HS-5 (cell line): ENCODE measurements around the gene CCBE1.

Source experiments
- DNase-seq: peaks from one replicate; pipeline ENCODE4 v3.0.0-alpha.2; 2012; ENCODE audit warnings: low read depth

The CCBE1 gene

DNA sequence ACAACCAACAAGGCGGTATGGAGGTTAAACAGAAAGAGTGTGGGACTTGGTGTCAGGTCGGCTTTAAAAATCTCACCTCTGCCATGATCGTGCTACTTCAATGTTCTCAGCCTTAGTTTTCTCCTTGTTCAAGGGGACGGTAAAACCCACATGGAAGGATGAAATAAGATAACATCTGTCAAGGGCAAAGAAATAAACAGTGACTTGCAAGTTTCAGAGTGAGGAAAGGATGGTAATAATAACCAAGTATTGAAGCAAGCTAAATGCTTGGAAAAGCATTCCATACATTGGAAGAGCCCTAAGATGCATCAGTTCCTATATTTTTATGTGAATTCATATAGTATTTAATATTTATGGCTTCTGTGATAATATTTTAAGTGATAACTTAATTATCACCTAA lies 308.4 kb downstream of the CCBE1 start:
- no peak for DNase-seq

DNA sequence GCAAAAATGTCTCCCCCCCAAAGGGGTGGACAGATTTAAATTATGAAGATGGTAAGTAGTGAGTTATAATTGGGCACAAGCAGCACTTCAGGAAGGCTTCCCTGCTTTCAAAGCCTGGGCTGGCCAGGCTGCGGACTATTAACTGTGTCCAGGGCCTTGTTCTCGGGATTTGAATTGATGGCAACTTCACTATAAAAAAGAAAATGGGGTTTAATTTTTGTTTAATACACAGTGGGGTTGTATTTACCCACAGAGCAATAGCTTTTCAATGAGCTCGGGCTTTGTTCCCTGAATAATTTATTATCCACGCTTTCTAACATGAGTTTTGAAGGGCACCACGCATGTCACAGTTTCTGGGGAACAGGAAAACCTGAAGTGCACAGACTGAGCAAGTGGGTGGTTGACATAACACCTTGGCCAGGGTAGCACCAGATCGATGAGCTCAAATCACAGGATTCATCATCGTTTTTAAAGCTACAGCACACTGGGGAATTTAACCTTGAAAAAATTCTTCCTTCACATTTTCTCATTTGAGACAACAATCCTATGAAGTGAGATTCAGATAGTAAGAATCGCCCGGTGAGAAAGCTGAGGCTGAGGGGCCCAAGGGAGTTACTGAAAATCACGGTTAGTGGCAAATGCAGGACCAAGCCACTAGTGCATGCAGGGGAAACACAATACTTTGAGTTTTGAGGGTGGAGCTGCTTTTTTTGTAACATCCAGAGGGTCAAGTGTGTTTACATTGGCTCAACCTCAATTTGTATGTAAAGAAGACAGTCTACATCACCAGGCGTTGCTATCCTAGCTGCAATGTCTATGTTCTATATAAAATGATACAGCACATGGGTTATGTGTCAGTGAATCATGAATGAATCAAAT lies 309.3 kb downstream of the CCBE1 start:
- no peak for DNase-seq

- DNase-seq = no peak
These were observed 310.1 kb downstream of the CCBE1 start for GRCh38 chr18:59386909-59387686.

DNA sequence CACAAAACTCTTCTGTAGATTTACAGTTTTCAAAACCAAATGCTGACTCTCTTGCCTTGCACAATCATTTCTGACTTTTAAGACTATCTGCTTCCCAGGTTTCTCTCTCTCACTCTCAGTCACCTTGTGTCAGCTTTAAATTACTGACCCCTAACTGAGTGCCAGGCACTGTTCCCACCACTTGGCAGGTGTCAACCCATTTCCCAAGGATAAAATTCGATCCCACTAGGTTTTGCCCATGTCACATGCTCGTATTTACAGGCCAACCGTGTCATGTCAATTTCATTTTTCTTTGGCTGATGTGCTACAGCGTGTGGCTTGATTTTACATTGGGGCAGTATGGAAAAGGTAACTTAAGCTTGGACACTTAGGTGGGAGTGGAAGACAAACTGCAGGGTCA lies 312.0 kb downstream of the CCBE1 start:
- no peak for DNase-seq

DNA sequence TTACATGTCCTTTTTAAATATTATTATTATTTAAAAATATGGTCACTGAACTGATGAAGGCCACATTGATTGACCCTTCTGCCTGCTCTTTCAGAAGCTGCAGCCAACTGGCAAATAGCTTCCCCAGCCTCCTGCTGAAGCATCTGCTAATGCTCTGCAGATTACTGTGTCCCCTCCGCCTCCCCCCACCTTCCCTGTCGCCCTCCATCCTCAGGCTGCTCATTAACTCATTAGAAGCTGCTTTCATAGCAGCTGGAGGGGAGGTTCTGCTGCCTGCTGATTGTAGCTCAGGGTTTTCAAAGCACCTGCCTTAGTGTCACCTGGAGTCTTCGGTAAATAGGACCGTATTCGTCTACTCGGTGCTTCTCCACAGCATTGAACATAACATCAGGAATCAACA lies 313.4 kb downstream of the CCBE1 start:
- no peak for DNase-seq

GRCh38 chr18:59382383-59382782 lies 314.8 kb downstream of the CCBE1 start:
- DNase-seq = no peak

DNA sequence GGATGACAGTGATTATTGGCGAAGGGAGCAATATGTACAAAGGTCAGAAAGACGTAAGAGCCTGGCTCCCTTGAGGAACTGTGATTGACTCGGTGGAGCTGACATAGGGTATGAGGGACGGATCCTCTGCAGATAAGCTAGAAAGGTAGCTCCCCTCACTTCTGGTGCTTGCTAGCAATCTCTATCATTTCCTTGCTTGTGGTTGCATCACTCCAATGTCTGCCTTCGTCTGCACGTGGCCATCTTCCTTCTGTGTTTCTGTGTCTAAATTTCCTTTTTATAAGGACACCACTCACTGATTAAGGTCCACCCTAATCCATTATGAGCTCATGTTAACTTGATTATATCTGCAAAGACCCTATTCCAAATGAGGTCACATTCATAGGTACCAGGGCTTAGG lies 315.3 kb downstream of the CCBE1 start:
- DNase-seq = no peak
